Fibroblast of pulmonary artery (primary cell): ENCODE results near the gene DOCK7.
"Not testable (repeated sequence)": the region's sequence is repeated elsewhere in the genome, so short reads cannot be mapped to it uniquely, and the experiment has no call there.

Source experiments
- DNase-seq: peaks from one replicate; pipeline ENCODE4 v3.0.0-alpha.2; 2010; ENCODE audit warnings: low read depth
- H3K4me3 ChIP-seq: replicated peaks from 2 replicates; pipeline ENCODE4 v1.5.1; 2011; ENCODE audit warnings: low read depth, mild to moderate bottlenecking, control low read depth, low read length, moderate library complexity
- CTCF ChIP-seq: IDR thresholded peaks from 2 replicates; pipeline ENCODE4 v1.5.1; 2011; ENCODE audit warnings: mild to moderate bottlenecking, control low read depth, low read length, inconsistent platforms; ENCODE audit errors: missing control alignments

Gene DOCK7

GRCh38 chr1:62573675-62574074 is 114.5 kb downstream of the DOCK7 start:
- H3K4me3 ChIP-seq, result no peak overlapping the region
- no peak for TF ChIP-seq CTCF
- DNase-seq, result no peak

GRCh38 chr1:62572476-62572875 is 115.7 kb downstream of the DOCK7 start:
- H3K4me3 ChIP-seq, result no peak overlapping the region
- TF ChIP-seq CTCF, result no peak
- DNase-seq, result no peak

- not testable (repeated sequence) for DNase-seq, H3K4me3 ChIP-seq
Observed at GRCh38 chr1:62571517-62571916, 116.7 kb downstream of the DOCK7 start.

- H3K4me3 ChIP-seq, DNase-seq: not testable (repeated sequence)
Observed at GRCh38 chr1:62567926-62568325, 120.3 kb downstream of the DOCK7 start.

- not testable (repeated sequence) for DNase-seq, H3K4me3 ChIP-seq
Observed at GRCh38 chr1:62567182-62567581, 121.0 kb downstream of the DOCK7 start.

GRCh38 chr1:62561306-62561705 is 126.9 kb downstream of the DOCK7 start:
- DNase-seq, result no peak
- no peak for TF ChIP-seq CTCF
- H3K4me3 ChIP-seq, result no peak overlapping the region

GRCh38 chr1:62544570-62544969 is 143.6 kb downstream of the DOCK7 start:
- no peak for TF ChIP-seq CTCF
- no peak for DNase-seq
- H3K4me3 ChIP-seq, result no peak overlapping the region

GRCh38 chr1:62541048-62541447 is 147.1 kb downstream of the DOCK7 start:
- H3K4me3 ChIP-seq, result no peak overlapping the region
- DNase-seq, result no peak
- no peak for TF ChIP-seq CTCF

- no peak for DNase-seq
- TF ChIP-seq CTCF, result no peak
- H3K4me3 ChIP-seq, result no peak overlapping the region
Observed at GRCh38 chr1:62539028-62539447, 149.1 kb downstream of the DOCK7 start.
